HUES6 (cell line): Measurements from ENCODE around the gene FRMD4A.

Experiments used
- H3K27ac ChIP-seq: 2 replicates; pipeline ENCODE4 v1.7.0; 2013; ENCODE audit warnings: low read depth, mild to moderate bottlenecking, low read length, inconsistent platforms
- H3K27me3 ChIP-seq: 2 replicates; pipeline ENCODE4 v1.6.1; 2013; ENCODE audit warnings: low read length; ENCODE audit not compliant: control insufficient read depth, insufficient read depth
- H3K36me3 ChIP-seq: 2 replicates; pipeline ENCODE4 v1.6.1; 2013; ENCODE audit warnings: low read length; ENCODE audit not compliant: control insufficient read depth, insufficient read depth
- H3K4me1 ChIP-seq: 2 replicates; pipeline ENCODE4 v1.6.1; 2013; ENCODE audit warnings: low read length; ENCODE audit not compliant: control insufficient read depth, insufficient read depth
- H3K4me3 ChIP-seq: 2 replicates; pipeline ENCODE4 v1.5.1; 2013; ENCODE audit warnings: low read depth, low read length
- H3K9ac ChIP-seq: one replicate; pipeline ENCODE4 v1.6.1; 2013; ENCODE audit warnings: mild to moderate bottlenecking, low read length
- H3K9me3 ChIP-seq: 2 replicates; pipeline ENCODE4 v1.6.1; 2013; ENCODE audit warnings: low read depth, low read length; ENCODE audit not compliant: control insufficient read depth, insufficient read depth

FRMD4A gene

GRCh38 chr10:13650961-13651360, 679.8 kb downstream of the FRMD4A start:
- no peaks in the 10 kb centered on the region for H3K27me3 ChIP-seq
- peaks cover 58% of the 10 kb centered on the region for H3K36me3 ChIP-seq
- H3K4me1 ChIP-seq: no peaks in the 10 kb centered on the region
- H3K27ac ChIP-seq: no peak overlapping the region
- no peak overlapping the region for H3K4me3 ChIP-seq
- no peak overlapping the region for H3K9ac ChIP-seq
- no peaks in the 10 kb centered on the region for H3K9me3 ChIP-seq

DNA sequence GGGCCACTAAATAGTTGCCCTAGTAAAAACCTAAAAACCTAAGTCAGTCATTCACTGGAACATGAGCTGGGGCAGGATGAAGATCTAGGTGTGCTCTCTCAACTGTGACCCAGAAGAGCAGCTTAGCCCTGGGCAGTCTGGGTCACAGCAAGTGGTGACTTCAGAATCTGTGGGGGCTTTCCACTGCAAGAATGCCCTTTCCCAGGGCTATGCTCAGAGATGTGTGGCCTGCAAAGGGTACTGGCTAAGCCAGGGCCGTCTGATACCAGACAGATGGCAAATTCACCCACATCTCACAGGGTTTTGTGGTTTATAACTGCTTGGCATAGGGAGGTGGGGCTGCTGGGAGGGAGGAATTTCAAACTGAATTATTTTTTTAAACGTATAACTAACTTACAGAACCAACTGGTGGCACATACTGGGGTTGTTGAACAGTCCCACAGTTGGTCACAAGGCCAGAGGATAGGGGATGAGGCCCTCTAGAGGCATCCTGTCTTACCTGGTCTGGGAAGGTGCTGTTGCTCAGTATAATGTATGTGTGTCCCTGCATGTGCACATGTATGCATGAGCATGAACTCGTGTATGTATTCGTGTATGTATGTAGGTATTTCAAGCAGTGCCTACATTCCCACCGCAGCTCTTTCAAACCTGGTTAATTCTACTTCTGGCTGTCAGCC, 680.7 kb downstream of the FRMD4A start:
- no peak overlapping the region for H3K4me3 ChIP-seq
- no peak overlapping the region for H3K27ac ChIP-seq
- H3K27me3 ChIP-seq: no peaks in the 10 kb centered on the region
- H3K4me1 ChIP-seq: no peaks in the 10 kb centered on the region
- no peaks in the 10 kb centered on the region for H3K9me3 ChIP-seq
- H3K36me3 ChIP-seq: peaks cover 65% of the 10 kb centered on the region
- no peak overlapping the region for H3K9ac ChIP-seq

- Histone ChIP-seq H3K4me1 (no peaks in the 10 kb centered on the region), H3K9ac (no peak overlapping the region), H3K9me3 (no peaks in the 10 kb centered on the region), H3K36me3 (peaks cover 57% of the 10 kb centered on the region), H3K27ac (no peak overlapping the region), H3K4me3 (no peak overlapping the region), H3K27me3 (no peaks in the 10 kb centered on the region)
Observed at GRCh38 chr10:13648425-13648824, 682.3 kb downstream of the FRMD4A start.

GRCh38 chr10:13644866-13645265, 685.9 kb downstream of the FRMD4A start:
- Histone ChIP-seq H3K4me3 (no peak overlapping the region), H3K27ac (no peak overlapping the region), H3K4me1 (no peaks in the 10 kb centered on the region), H3K36me3 (peaks cover 62% of the 10 kb centered on the region), H3K9me3 (peaks cover 21% of the 10 kb centered on the region), H3K9ac (no peak overlapping the region), H3K27me3 (no peaks in the 10 kb centered on the region)

DNA sequence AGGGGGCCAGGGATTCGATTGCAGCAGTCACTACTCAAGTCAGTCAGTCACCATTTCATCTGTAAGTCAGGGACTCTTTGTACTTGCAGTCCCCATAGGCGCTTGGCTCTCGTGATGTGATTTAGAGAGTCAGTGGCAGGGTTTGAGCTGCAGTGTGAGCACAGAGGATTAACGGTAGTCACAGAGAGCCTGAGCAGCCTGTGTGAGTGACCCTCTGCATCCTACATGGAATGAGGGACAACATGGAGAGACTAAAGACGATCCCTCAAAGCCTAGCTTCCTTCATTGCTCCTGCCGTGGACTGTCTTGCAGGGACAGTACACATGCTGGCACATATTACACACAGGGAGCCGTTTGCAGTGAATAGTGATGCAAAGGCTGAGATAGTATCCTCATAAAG, 687.7 kb downstream of the FRMD4A start:
- peaks cover 21% of the 10 kb centered on the region for H3K9me3 ChIP-seq
- H3K36me3 ChIP-seq: peaks cover 59% of the 10 kb centered on the region
- H3K27me3 ChIP-seq: no peaks in the 10 kb centered on the region
- H3K9ac ChIP-seq: no peak overlapping the region
- H3K4me3 ChIP-seq: no peak overlapping the region
- H3K27ac ChIP-seq: no peak overlapping the region
- H3K4me1 ChIP-seq: no peaks in the 10 kb centered on the region

DNA sequence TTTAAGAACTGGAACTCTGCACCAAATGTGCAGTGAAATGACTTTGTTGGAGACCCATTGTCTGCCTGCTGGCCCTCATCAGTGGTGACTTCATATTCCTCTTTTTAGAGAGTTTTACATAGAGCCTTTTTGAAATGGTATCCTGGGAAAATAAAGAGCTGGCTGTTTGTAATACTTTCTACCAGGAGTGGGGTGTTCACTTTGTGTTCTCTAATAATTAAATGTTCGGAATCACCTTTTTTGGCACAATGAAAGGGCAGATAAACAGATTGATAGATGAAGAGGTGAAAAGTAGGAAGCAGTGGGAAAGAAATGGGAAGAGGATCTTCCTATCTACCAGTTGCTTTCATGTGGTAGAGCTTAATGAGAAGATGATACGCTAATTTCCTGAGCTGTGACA, 688.4 kb downstream of the FRMD4A start:
- Histone ChIP-seq H3K27me3 (no peaks in the 10 kb centered on the region), H3K9me3 (peaks cover 21% of the 10 kb centered on the region), H3K4me1 (no peaks in the 10 kb centered on the region), H3K9ac (no peak overlapping the region), H3K27ac (no peak overlapping the region), H3K36me3 (peaks cover 55% of the 10 kb centered on the region), H3K4me3 (no peak overlapping the region)

DNA sequence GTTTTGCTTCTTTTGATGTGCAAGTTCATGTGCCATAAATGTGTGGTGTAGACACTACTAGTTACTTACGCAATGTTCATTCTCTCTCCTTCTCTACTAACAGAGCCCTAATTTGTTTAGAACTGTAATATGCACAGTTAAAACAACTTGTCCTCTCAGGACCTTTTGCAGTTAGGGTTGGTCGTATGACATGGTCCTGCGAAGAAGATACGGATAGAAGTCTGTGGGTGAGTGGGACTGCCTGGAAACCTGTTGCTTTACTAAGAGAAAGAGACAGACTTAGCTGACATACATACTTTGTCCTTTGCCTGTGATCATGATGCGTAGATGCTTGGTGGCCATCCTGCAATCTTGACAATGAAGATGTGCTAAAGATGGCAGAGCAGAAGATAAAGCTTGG, 692.8 kb downstream of the FRMD4A start:
- no peak overlapping the region for H3K27ac ChIP-seq
- no peaks in the 10 kb centered on the region for H3K27me3 ChIP-seq
- no peak overlapping the region for H3K9ac ChIP-seq
- peaks cover 18% of the 10 kb centered on the region for H3K9me3 ChIP-seq
- H3K4me3 ChIP-seq: no peak overlapping the region
- H3K36me3 ChIP-seq: peaks cover 27% of the 10 kb centered on the region
- H3K4me1 ChIP-seq: no peaks in the 10 kb centered on the region

DNA sequence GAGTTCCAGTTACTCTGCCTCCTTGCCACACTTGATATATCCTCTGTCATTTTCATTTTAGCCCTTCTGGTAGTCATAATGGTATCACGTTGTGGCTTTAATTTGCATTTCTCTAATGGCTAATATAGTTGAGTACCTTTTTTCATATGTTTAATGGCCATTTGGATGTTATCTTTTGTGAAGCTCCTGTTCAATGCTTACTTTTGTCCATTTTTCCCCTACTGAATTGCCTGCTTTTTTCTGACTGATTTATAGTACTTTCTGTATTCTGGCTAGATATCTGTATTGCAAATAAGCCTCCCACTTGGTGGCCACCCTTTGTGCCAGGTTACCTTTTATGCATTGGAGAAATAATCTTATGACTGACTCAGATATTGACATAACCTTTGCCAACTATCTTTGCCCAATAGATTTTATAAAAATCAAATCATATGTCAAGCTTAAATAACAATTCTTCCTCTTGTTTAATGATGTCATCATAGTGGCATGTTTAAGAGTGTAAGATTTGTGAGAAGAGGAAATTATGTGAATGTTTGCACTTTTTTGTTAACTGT, 693.3 kb downstream of the FRMD4A start:
- no peaks in the 10 kb centered on the region for H3K4me1 ChIP-seq
- no peaks in the 10 kb centered on the region for H3K27me3 ChIP-seq
- no peak overlapping the region for H3K4me3 ChIP-seq
- no peak overlapping the region for H3K9ac ChIP-seq
- no peak overlapping the region for H3K27ac ChIP-seq
- H3K9me3 ChIP-seq: peaks cover 13% of the 10 kb centered on the region
- H3K36me3 ChIP-seq: peaks cover 24% of the 10 kb centered on the region

- Histone ChIP-seq H3K36me3 (peaks cover 19% of the 10 kb centered on the region), H3K4me1 (no peaks in the 10 kb centered on the region), H3K27me3 (no peaks in the 10 kb centered on the region), H3K9ac (no peak overlapping the region), H3K4me3 (no peak overlapping the region), H3K27ac (no peak overlapping the region), H3K9me3 (peaks cover 7% of the 10 kb centered on the region)
Observed at GRCh38 chr10:13636776-13637175, 693.9 kb downstream of the FRMD4A start.

- H3K36me3 ChIP-seq: peaks cover 11% of the 10 kb centered on the region
- H3K27me3 ChIP-seq: no peaks in the 10 kb centered on the region
- no peak overlapping the region for H3K9ac ChIP-seq
- no peaks in the 10 kb centered on the region for H3K4me1 ChIP-seq
- H3K4me3 ChIP-seq: no peak overlapping the region
- H3K9me3 ChIP-seq: no peaks in the 10 kb centered on the region
- no peak overlapping the region for H3K27ac ChIP-seq
Observed at GRCh38 chr10:13634207-13634606, 696.5 kb downstream of the FRMD4A start.

GRCh38 chr10:13633689-13634088, 697.0 kb downstream of the FRMD4A start:
- peaks cover 2% of the 10 kb centered on the region; the same call in 1 of the 2 replicates for H3K4me1 ChIP-seq
- no peaks in the 10 kb centered on the region for H3K27me3 ChIP-seq
- H3K9ac ChIP-seq: no peak overlapping the region
- peaks cover 6% of the 10 kb centered on the region for H3K36me3 ChIP-seq
- H3K4me3 ChIP-seq: no peak overlapping the region
- H3K27ac ChIP-seq: no peak overlapping the region
- H3K9me3 ChIP-seq: no peaks in the 10 kb centered on the region
